ENCODE results near the gene CDC42EP4. TPM values are rescaled to one million over a fixed set of nuclear protein-coding genes. Genes with fewer than 3 reads are reported as not detected.

CDC42EP4 gene
- total and polyA plus RNA-seq, 5 donors from 2014 or later, result 0.31 to 4.6 (median 0.52) TPM; not detected in 2

DNA sequence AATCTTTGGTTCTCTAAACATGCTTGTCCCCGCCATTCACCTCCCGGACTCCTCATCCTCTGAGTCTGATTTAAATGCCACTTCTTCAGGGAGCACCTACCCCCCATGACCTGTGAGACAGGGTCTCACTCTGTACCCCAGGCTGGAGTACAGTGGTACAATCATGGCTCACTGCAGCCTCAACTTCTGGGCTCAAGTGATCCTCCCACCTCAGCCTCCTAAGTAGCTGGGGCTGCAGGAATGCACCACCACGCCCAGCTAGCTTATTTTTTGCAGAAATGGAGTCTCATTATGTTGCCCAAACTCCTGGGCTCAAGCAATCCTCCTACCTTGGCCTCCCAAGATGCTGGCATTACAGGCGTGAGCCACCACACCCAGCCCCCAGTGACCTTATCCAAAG is 37.3 kb downstream of the CDC42EP4 start:
- peaks cover 0 to 2% (median 0%) of the 10 kb centered on the region in 7 donors for H3K9me3 Mint-ChIP-seq
- Histone ChIP-seq H3K4me3 (ENCODE audit: low read depth, low read length) (no peak overlapping the region), H3K27ac (ENCODE audit: insufficient read depth, low read length, poor library complexity, severe bottlenecking) (no peak overlapping the region), H3K9me3 (ENCODE audit: control insufficient read depth in 2 of 2, low read length in 2 of 2) (no peaks in the 10 kb centered on the region), H3K36me3 (ENCODE audit: control insufficient read depth, insufficient read depth, low read length) (no peaks in the 10 kb centered on the region), H3K4me1 (ENCODE audit: control insufficient read depth, insufficient read depth, low read length, poor library complexity, severe bottlenecking) (no peaks in the 10 kb centered on the region), H3K27me3 (ENCODE audit: control insufficient read depth, insufficient read depth, low read length) (no peaks in the 10 kb centered on the region)
- H3K27me3 Mint-ChIP-seq, result peaks cover 12% of the 10 kb centered on the region
- peaks cover 0 to 3% (median 0%) of the 10 kb centered on the region in 4 donors for H3K4me1 Mint-ChIP-seq
- no peak for DNase-seq
- H3K36me3 Mint-ChIP-seq, result no peaks in the 10 kb centered on the region
- H3K4me3 Mint-ChIP-seq, result no peak overlapping the region
- no peak for ATAC-seq (ENCODE audit: low read depth in 2 of 2)
- H3K27ac Mint-ChIP-seq, result no peak overlapping the region

DNA sequence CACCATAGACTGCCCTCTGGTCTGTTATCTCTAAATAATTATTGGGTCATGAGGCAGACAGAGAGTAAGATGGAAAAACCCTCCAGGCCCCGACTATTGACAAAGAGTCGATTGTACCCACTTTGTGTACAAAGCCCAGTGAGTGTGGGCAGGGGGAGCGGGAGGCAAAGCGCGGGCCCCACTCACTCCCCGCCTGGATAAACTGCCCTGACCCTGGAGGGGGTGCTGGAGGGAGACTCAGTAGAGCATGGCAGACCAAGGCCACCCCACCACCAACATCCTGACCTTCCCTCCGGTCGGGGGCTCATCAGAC is 38.9 kb downstream of the CDC42EP4 start:
- no peak for DNase-seq
- no peak for ATAC-seq (ENCODE audit: low read depth in 2 of 2)
- H3K27ac ChIP-seq (ENCODE audit: insufficient read depth, low read length, poor library complexity, severe bottlenecking), result no peak overlapping the region
- Mint-ChIP-seq H3K9me3 (no peaks in the 10 kb centered on the region), H3K36me3 (no peaks in the 10 kb centered on the region), H3K27ac (no peak overlapping the region), H3K4me1 (peaks cover 0 to 3% (median 0%) of the 10 kb centered on the region in 4 donors), H3K4me3 (no peak overlapping the region), H3K27me3 (peaks cover 12% of the 10 kb centered on the region)
- no peaks in the 10 kb centered on the region for H3K36me3 ChIP-seq (ENCODE audit: control insufficient read depth, insufficient read depth, low read length)
- H3K4me1 ChIP-seq (ENCODE audit: control insufficient read depth, insufficient read depth, low read length, poor library complexity, severe bottlenecking), result no peaks in the 10 kb centered on the region
- H3K4me3 ChIP-seq (ENCODE audit: low read depth, low read length), result no peak overlapping the region
- H3K9me3 ChIP-seq (ENCODE audit: control insufficient read depth in 2 of 2, low read length in 2 of 2), result no peaks in the 10 kb centered on the region
- H3K27me3 ChIP-seq (ENCODE audit: control insufficient read depth, insufficient read depth, low read length), result no peaks in the 10 kb centered on the region

- Mint-ChIP-seq H3K4me1 (peaks cover 0 to 3% (median 0%) of the 10 kb centered on the region in 4 donors), H3K4me3 (no peak overlapping the region), H3K36me3 (no peaks in the 10 kb centered on the region), H3K27me3 (peaks cover 5% of the 10 kb centered on the region), H3K27ac (no peak overlapping the region), H3K9me3 (no peaks in the 10 kb centered on the region)
- no peak overlapping the region for H3K27ac ChIP-seq (ENCODE audit: insufficient read depth, low read length, poor library complexity, severe bottlenecking)
- H3K4me1 ChIP-seq (ENCODE audit: control insufficient read depth, insufficient read depth, low read length, poor library complexity, severe bottlenecking), result no peaks in the 10 kb centered on the region
- no peaks in the 10 kb centered on the region for H3K27me3 ChIP-seq (ENCODE audit: control insufficient read depth, insufficient read depth, low read length)
- H3K9me3 ChIP-seq (ENCODE audit: control insufficient read depth in 2 of 2, low read length in 2 of 2), result no peaks in the 10 kb centered on the region
- no peak overlapping the region for H3K4me3 ChIP-seq (ENCODE audit: low read depth, low read length)
- DNase-seq, result no peak
- ATAC-seq (ENCODE audit: low read depth in 2 of 2), result no peak
- H3K36me3 ChIP-seq (ENCODE audit: control insufficient read depth, insufficient read depth, low read length), result no peaks in the 10 kb centered on the region
Measured at GRCh38 chr17:73271072-73271471, 40.7 kb downstream of the CDC42EP4 start.

DNA sequence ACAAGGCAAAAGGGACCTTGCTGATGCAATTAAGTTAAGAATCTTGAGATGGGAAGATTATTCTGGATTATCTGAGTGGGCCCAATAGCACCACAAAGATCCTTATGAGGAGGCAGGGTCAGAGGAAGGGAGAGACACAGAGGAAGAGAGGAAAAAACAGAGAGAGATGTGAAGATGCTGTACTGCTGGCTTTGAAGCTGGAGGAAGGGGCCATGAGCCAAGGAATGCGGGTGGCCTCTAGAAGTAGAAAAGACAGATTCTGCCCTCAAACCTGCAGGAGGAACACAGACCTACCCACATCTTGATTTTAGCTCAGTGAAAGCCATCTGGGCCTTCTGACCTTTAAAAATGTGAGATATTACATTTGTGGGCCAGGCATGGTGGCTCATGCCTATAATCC is 42.0 kb downstream of the CDC42EP4 start:
- Histone ChIP-seq H3K4me3 (ENCODE audit: low read depth, low read length) (no peak overlapping the region), H3K9me3 (ENCODE audit: control insufficient read depth in 2 of 2, low read length in 2 of 2) (no peaks in the 10 kb centered on the region), H3K27me3 (ENCODE audit: control insufficient read depth, insufficient read depth, low read length) (no peaks in the 10 kb centered on the region), H3K4me1 (ENCODE audit: control insufficient read depth, insufficient read depth, low read length, poor library complexity, severe bottlenecking) (no peaks in the 10 kb centered on the region), H3K27ac (ENCODE audit: insufficient read depth, low read length, poor library complexity, severe bottlenecking) (no peak overlapping the region), H3K36me3 (ENCODE audit: control insufficient read depth, insufficient read depth, low read length) (no peaks in the 10 kb centered on the region)
- H3K4me3 Mint-ChIP-seq, result no peak overlapping the region
- H3K36me3 Mint-ChIP-seq, result no peaks in the 10 kb centered on the region
- H3K4me1 Mint-ChIP-seq, result peaks cover 0 to 3% (median 0%) of the 10 kb centered on the region in 4 donors
- no peak for DNase-seq
- no peaks in the 10 kb centered on the region for H3K9me3 Mint-ChIP-seq
- ATAC-seq (ENCODE audit: low read depth in 2 of 2), result no peak
- no peaks in the 10 kb centered on the region for H3K27me3 Mint-ChIP-seq
- no peak overlapping the region for H3K27ac Mint-ChIP-seq

DNA sequence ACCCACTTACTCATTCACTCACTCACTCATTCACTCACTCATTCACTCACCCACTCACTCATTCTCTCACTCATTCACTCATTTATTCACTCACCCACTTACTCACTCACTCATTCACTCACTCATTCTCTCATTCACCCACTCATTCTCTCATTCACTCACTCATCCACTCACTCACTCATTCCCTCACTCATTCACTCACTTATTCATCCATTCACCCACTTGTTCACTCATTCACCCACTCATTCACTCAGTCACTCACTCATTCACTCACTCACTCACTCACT is 42.5 kb downstream of the CDC42EP4 start:
- Histone ChIP-seq H3K4me3 (ENCODE audit: low read depth, low read length) (no peak overlapping the region), H3K27ac (ENCODE audit: insufficient read depth, low read length, poor library complexity, severe bottlenecking) (no peak overlapping the region), H3K9me3 (ENCODE audit: control insufficient read depth in 2 of 2, low read length in 2 of 2) (no peaks in the 10 kb centered on the region), H3K27me3 (ENCODE audit: control insufficient read depth, insufficient read depth, low read length) (no peaks in the 10 kb centered on the region), H3K36me3 (ENCODE audit: control insufficient read depth, insufficient read depth, low read length) (no peaks in the 10 kb centered on the region), H3K4me1 (ENCODE audit: control insufficient read depth, insufficient read depth, low read length, poor library complexity, severe bottlenecking) (no peaks in the 10 kb centered on the region)
- DNase-seq (no peak), ATAC-seq (ENCODE audit: low read depth in 2 of 2) (no peak)
- Mint-ChIP-seq H3K9me3 (no peaks in the 10 kb centered on the region), H3K27ac (no peak overlapping the region), H3K4me1 (peaks cover 0 to 2% (median 0%) of the 10 kb centered on the region in 4 donors), H3K36me3 (no peaks in the 10 kb centered on the region), H3K4me3 (no peak overlapping the region), H3K27me3 (no peaks in the 10 kb centered on the region)

DNA sequence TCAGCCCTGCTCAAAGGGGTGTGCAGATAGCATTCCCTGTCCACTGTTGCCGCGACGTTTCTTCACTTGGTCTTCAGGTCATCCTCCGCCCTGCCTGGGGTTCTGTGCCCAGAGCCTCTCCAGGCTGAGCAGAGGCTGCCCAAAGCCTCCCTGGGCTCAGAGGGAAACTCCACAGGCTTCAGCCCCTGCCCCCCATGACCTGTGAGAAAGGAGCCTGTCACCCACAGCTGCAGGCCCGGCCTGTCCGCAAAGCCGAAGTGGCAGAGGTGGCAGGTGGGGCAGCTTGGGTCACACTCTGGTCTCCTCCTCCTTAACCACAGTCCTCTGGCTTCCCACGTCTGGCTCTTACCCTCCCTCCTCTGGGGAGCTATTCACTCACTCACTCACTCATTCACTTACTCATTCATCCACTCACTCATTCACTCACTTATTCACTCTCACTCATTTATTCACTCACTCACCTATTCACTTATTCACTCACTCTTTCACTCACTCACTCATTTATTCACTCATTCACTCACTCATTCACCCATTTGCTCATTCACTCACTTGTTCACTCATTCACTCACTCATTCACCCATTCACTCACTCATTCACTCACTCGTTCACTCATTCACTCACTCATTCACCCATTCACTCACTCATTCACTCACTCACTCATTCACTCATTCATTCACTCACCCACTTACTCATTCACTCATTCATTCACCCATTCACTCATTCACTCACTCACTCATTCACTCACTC is 43.0 kb downstream of the CDC42EP4 start:
- Mint-ChIP-seq H3K4me3 (no peak overlapping the region), H3K36me3 (no peaks in the 10 kb centered on the region), H3K4me1 (no peaks in the 10 kb centered on the region), H3K9me3 (no peaks in the 10 kb centered on the region), H3K27me3 (no peaks in the 10 kb centered on the region), H3K27ac (no peak overlapping the region)
- H3K4me3 ChIP-seq (ENCODE audit: low read depth, low read length), result no peak overlapping the region
- H3K36me3 ChIP-seq (ENCODE audit: control insufficient read depth, insufficient read depth, low read length), result no peaks in the 10 kb centered on the region
- ATAC-seq (ENCODE audit: low read depth in 2 of 2) (no peak), DNase-seq (no peak)
- no peak overlapping the region for H3K27ac ChIP-seq (ENCODE audit: insufficient read depth, low read length, poor library complexity, severe bottlenecking)
- no peaks in the 10 kb centered on the region for H3K9me3 ChIP-seq (ENCODE audit: control insufficient read depth in 2 of 2, low read length in 2 of 2)
- H3K27me3 ChIP-seq (ENCODE audit: control insufficient read depth, insufficient read depth, low read length), result no peaks in the 10 kb centered on the region
- H3K4me1 ChIP-seq (ENCODE audit: control insufficient read depth, insufficient read depth, low read length, poor library complexity, severe bottlenecking), result no peaks in the 10 kb centered on the region

GRCh38 chr17:73267648-73268537 is 43.9 kb downstream of the CDC42EP4 start:
- DNase-seq (no peak), ATAC-seq (ENCODE audit: low read depth in 2 of 2) (no peak)
- no peaks in the 10 kb centered on the region for H3K27me3 ChIP-seq (ENCODE audit: control insufficient read depth, insufficient read depth, low read length)
- H3K9me3 ChIP-seq (ENCODE audit: control insufficient read depth in 2 of 2, low read length in 2 of 2), result no peaks in the 10 kb centered on the region
- no peak overlapping the region for H3K4me3 Mint-ChIP-seq
- H3K27ac Mint-ChIP-seq, result no peak overlapping the region
- no peaks in the 10 kb centered on the region for H3K4me1 Mint-ChIP-seq
- no peak overlapping the region for H3K4me3 ChIP-seq (ENCODE audit: low read depth, low read length)
- no peaks in the 10 kb centered on the region for H3K4me1 ChIP-seq (ENCODE audit: control insufficient read depth, insufficient read depth, low read length, poor library complexity, severe bottlenecking)
- H3K36me3 Mint-ChIP-seq, result no peaks in the 10 kb centered on the region
- H3K27ac ChIP-seq (ENCODE audit: insufficient read depth, low read length, poor library complexity, severe bottlenecking), result no peak overlapping the region
- H3K36me3 ChIP-seq (ENCODE audit: control insufficient read depth, insufficient read depth, low read length), result no peaks in the 10 kb centered on the region
- H3K27me3 Mint-ChIP-seq, result no peaks in the 10 kb centered on the region
- H3K9me3 Mint-ChIP-seq, result no peaks in the 10 kb centered on the region

DNA sequence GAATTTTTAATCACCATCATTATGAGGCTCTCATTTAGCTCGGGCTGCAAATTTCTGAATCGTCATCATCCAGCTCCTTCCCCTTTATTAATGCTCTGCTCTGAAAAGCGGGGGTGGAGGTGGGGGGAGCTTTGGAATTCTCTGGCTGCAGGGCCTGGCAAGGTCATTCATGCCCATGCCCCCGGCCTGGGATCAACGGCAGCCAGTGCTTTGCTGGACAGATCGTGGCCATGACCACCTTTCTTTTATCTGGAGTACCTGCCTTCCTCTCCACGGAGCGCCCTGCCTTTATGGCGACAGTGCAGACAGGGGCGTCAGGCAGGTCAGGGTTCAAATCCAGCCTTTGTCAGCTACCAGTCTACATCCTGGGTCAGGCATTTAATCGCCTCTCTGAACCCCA is 45.0 kb downstream of the CDC42EP4 start:
- ATAC-seq (ENCODE audit: low read depth in 2 of 2) (no peak), DNase-seq (no peak)
- no peaks in the 10 kb centered on the region for H3K9me3 ChIP-seq (ENCODE audit: control insufficient read depth in 2 of 2, low read length in 2 of 2)
- H3K36me3 Mint-ChIP-seq, result no peaks in the 10 kb centered on the region
- H3K36me3 ChIP-seq (ENCODE audit: control insufficient read depth, insufficient read depth, low read length), result no peaks in the 10 kb centered on the region
- no peak overlapping the region for H3K4me3 Mint-ChIP-seq
- H3K27ac Mint-ChIP-seq, result no peak overlapping the region
- no peaks in the 10 kb centered on the region for H3K27me3 Mint-ChIP-seq
- no peaks in the 10 kb centered on the region for H3K4me1 ChIP-seq (ENCODE audit: control insufficient read depth, insufficient read depth, low read length, poor library complexity, severe bottlenecking)
- H3K4me1 Mint-ChIP-seq, result no peaks in the 10 kb centered on the region
- no peaks in the 10 kb centered on the region for H3K9me3 Mint-ChIP-seq
- H3K4me3 ChIP-seq (ENCODE audit: low read depth, low read length), result no peak overlapping the region
- H3K27me3 ChIP-seq (ENCODE audit: control insufficient read depth, insufficient read depth, low read length), result no peaks in the 10 kb centered on the region
- no peak overlapping the region for H3K27ac ChIP-seq (ENCODE audit: insufficient read depth, low read length, poor library complexity, severe bottlenecking)
